GM12878 (cell line): ENCODE measurements around the gene SLC10A1. TPM values are rescaled to one million over a fixed set of nuclear protein-coding genes. Genes with fewer than 3 reads are reported as not detected.

ENCODE experiments used
- ATAC-seq: fragments of 200-7000 bp; cut with Tn5 transposase; 3 replicates; pipeline ENCODE4 v1.9.1; 2020; ENCODE audit warnings: mild to moderate bottlenecking, moderate library complexity
- BruUV-seq: library from RNA; stranded (reverse); fragments of 400-500 nt; replicated peaks from 2 replicates; lab custom pipeline; 2021; lab: Mats Ljungman, UMichigan
- CTCF ChIA-PET: fragments of 300-600 bp; sonication (Branson Sonifier 250); formaldehyde crosslinking; extraction: SDS; loops from one replicate; lab custom pipeline; 2021; ENCODE audit warnings: inconsistent platforms; lab: Yijun Ruan, JAX
- POLR2A ChIA-PET: fragments of 350-600 bp; formaldehyde crosslinking; extraction: SDS; loops from one replicate; lab custom pipeline; 2021; ENCODE audit warnings: inconsistent platforms; lab: Charles Lee
- RAD21 ChIA-PET: fragments of 300-600 bp; sonication (Branson Sonifier 250); formaldehyde crosslinking; loops from one replicate; lab custom pipeline; 2023; ENCODE audit warnings: antibody characterized with exemption; ENCODE audit not compliant: unreplicated experiment; lab: Charles Lee
- SMC1A ChIA-PET: fragments of 300-600 bp; sonication (Branson Sonifier 250); formaldehyde crosslinking; loops from one replicate; lab custom pipeline; 2023; ENCODE audit not compliant: unreplicated experiment, uncharacterized antibody; lab: Charles Lee
- DNase-seq: peaks from one replicate; pipeline ENCODE4 v3.0.0-alpha.2; 2011; ENCODE audit warnings: low read depth, low spot score
- FAIRE-seq: peaks from 3 replicates; lab custom pipeline; 2011; peaks lifted over from hg19 to GRCh38; lab: Jason Lieb, UNC
- H2AFZ ChIP-seq: 2 replicates; pipeline ENCODE4 v1.6.0; 2011; ENCODE audit warnings: low read depth, low read length, control low read depth; ENCODE audit not compliant: control insufficient read depth
- H3K27ac ChIP-seq: 2 replicates; pipeline ENCODE4 v1.5.1; 2011; ENCODE audit warnings: control low read depth; ENCODE audit not compliant: control insufficient read depth, insufficient read depth
- H3K27me3 ChIP-seq, 2 experiments: replicated peaks in 1 of 2; 2 replicates each; pipeline versions ENCODE4 v1.6.0 to v1.6.1; 2011; ENCODE audit warnings: low read length in 1 of 2; ENCODE audit not compliant: control insufficient read depth in 2 of 2, insufficient read depth in 2 of 2
- H3K36me3 ChIP-seq, 2 experiments: 2 replicates each; pipeline ENCODE4 v1.5.1; 2011; ENCODE audit warnings: low read length in 1 of 2; ENCODE audit not compliant: control insufficient read depth in 2 of 2, insufficient read depth in 2 of 2
- H3K4me1 ChIP-seq: 2 replicates; pipeline ENCODE4 v1.6.1; 2011; ENCODE audit warnings: mild to moderate bottlenecking, low read length, moderate library complexity, mixed read lengths; ENCODE audit not compliant: control insufficient read depth, insufficient read depth
- H3K4me2 ChIP-seq: 2 replicates; pipeline ENCODE4 v1.6.0; 2011; ENCODE audit warnings: control low read depth; ENCODE audit not compliant: control insufficient read depth, insufficient read depth
- H3K4me3 ChIP-seq: fragments of 200-600 bp; sonication (generic); 2 replicates; pipeline ENCODE4 v1.5.1; 2016
- H3K79me2 ChIP-seq: 2 replicates; pipeline ENCODE4 v1.6.0; 2011; ENCODE audit warnings: low read length; ENCODE audit not compliant: control insufficient read depth, insufficient read depth
- H3K9ac ChIP-seq: 2 replicates; pipeline ENCODE4 v1.8.0; 2011; ENCODE audit warnings: low read length, control low read depth, mixed read lengths; ENCODE audit not compliant: control insufficient read depth, insufficient read depth
- H3K9me3 ChIP-seq: replicated peaks from 3 replicates; pipeline ENCODE4 v1.5.1; 2011; ENCODE audit warnings: mild to moderate bottlenecking, low read length; ENCODE audit not compliant: control insufficient read depth, insufficient read depth
- H4K20me1 ChIP-seq: 2 replicates; pipeline ENCODE4 v1.6.0; 2011; ENCODE audit not compliant: control insufficient read depth, insufficient read depth
- ASH2L ChIP-seq: fragments of 300-600, 200-600 bp; sonication (generic); IDR thresholded peaks from 2 replicates; pipeline ENCODE4 v1.6.1; 2017; ENCODE audit warnings: low read depth, mild to moderate bottlenecking, borderline replicate concordance
- BRCA1 ChIP-seq: IDR thresholded peaks from 2 replicates; pipeline ENCODE4 v1.6.1; 2011; ENCODE audit warnings: low read depth, low read length, improper control_type of control experiment
- MEF2A ChIP-seq: IDR thresholded peaks from 2 replicates; pipeline ENCODE4 v1.6.1; 2011; ENCODE audit warnings: low read depth, mild to moderate bottlenecking, low read length, moderate library complexity; ENCODE audit not compliant: insufficient read depth
- RAD21 ChIP-seq: IDR thresholded peaks from 2 replicates; pipeline ENCODE4 v1.6.1; 2011; ENCODE audit warnings: mild to moderate bottlenecking, low read depth, low read length, moderate library complexity; ENCODE audit not compliant: insufficient read depth
- TCF3 ChIP-seq: IDR thresholded peaks from 2 replicates; pipeline ENCODE4 v1.6.1; 2012; ENCODE audit warnings: low read depth, mild to moderate bottlenecking, low read length, borderline replicate concordance; ENCODE audit not compliant: insufficient read depth
- WGBS: methylation state at CpG from one replicate; pipeline ENCODE4 v1.1.6; 2016; ENCODE audit warnings: low lambda C conversion rate; ENCODE audit not compliant: insufficient replicate concordance, insufficient coverage; ENCODE audit errors: missing lambda C conversion rate; 5-methylcytosine and 5-hydroxymethylcytosine counted together
- in situ Hi-C: fragments of 300-500 bp; cut with MboI; formaldehyde crosslinking; loops from 9 replicates; pipeline ENCODE4 v1.14.3; 2018; ENCODE audit warnings: mixed read lengths
- intact Hi-C: fragments of 100-400 bp; cut with micrococcal nuclease; formaldehyde crosslinking; loops from one replicate; pipeline ENCODE4 v1.14.2; 2022; ENCODE audit not compliant: unreplicated experiment
- polyA plus RNA-seq, 11 experiments: library from polyadenylated mRNA; depleted of rRNA in 4 of 11; unstranded in 6 of 11; stranded (reverse) in 5 of 11; fragments of >200 nt; fragmentation: Nextera tagmentation in 4 of 11; fragmentation: Illumina TruSeq in 1 of 11; extraction: Ambion mirVana in 4 of 11; extraction: Trizol in 1 of 11; gene quantifications; 1 replicate in 1 of 11; 2 replicates in 10 of 11; pipeline versions ENCODE4 v1.2.1 to v1.2.3, GENCODE V29; 2011 to 2016; ENCODE audit warnings: inconsistent platforms in 2 of 11, missing spikeins in 2 of 11, low read depth in 1 of 11
- total RNA-seq, 4 experiments: library from RNA; depleted of rRNA in 3 of 4; stranded (reverse); fragments of >200 nt in 3 of 4; fragmentation: Illumina TruSeq in 1 of 4; extraction: Trizol in 1 of 4; gene quantifications; 2 replicates each; pipeline versions ENCODE4 v1.2.1 to v1.2.3, GENCODE V29; 2013 to 2021
- TF ChIP-seq, protein P1 (sequence below): fragments of 450-650 bp; formaldehyde crosslinking; IDR thresholded peaks from 2 replicates; pipeline ENCODE4 v1.4.0; 2022; ENCODE audit warnings: mild to moderate bottlenecking, moderate library complexity

Gene SLC10A1
- total and polyA plus RNA-seq, 10 of the 15 experiments (the other 5 are each of a cell fraction or from before 2014, with no cell fraction given) = 0.15 to 0.16 TPM; not detected in 8

DNA sequence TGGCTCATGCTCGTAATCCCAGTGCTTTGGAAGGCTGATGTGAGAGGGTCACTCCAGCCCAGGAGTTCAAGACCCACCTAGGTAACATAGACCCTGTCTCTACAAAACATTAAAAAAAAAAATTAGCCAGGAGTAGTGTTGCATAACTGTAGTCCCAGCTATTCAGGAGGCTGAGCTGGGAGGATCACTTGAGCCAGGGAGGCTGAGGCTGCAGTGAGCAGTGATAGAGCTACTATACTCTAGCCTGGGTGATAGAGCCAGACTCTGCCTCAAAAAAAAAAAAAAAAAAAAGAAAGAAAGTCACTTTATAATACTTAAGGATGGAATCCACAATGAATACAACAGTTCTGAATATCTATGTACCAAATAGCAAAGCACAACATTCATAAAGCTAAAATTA is 10.2 kb upstream of the SLC10A1 start:
- H3K27me3 ChIP-seq = no peaks in the 10 kb centered on the region; a peak in 1 of 4 replicates
- H2AFZ ChIP-seq = no peak overlapping the region
- no peak overlapping the region for H3K4me3 ChIP-seq
- H3K36me3 ChIP-seq = no peaks in the 10 kb centered on the region
- in situ Hi-C loops (no loop called here), intact Hi-C loops (no loop called here)
- H3K79me2 ChIP-seq = no peaks in the 10 kb centered on the region
- 0% methylated on average over 1 of the region's 1 CpG for WGBS
- ChIA-PET CTCF (interaction anchor here (0.7 to 2.8 kb wide), 3 partner anchors 11 to 944 kb away, joined by 3 to 10 read pairs (median 8); no protein-coding TSS in a partner anchor), SMC1A (no interaction called here), POLR2A (interaction anchor here (0.6 kb wide), 1 partner anchor 19 kb away, joined by 5 read pairs; no protein-coding TSS in a partner anchor), RAD21 (no interaction called here)
- no peak overlapping the region for H3K27ac ChIP-seq
- no peak for TF ChIP-seq ASH2L
- TF ChIP-seq RAD21 = no peak
- TF ChIP-seq, protein P1, sequence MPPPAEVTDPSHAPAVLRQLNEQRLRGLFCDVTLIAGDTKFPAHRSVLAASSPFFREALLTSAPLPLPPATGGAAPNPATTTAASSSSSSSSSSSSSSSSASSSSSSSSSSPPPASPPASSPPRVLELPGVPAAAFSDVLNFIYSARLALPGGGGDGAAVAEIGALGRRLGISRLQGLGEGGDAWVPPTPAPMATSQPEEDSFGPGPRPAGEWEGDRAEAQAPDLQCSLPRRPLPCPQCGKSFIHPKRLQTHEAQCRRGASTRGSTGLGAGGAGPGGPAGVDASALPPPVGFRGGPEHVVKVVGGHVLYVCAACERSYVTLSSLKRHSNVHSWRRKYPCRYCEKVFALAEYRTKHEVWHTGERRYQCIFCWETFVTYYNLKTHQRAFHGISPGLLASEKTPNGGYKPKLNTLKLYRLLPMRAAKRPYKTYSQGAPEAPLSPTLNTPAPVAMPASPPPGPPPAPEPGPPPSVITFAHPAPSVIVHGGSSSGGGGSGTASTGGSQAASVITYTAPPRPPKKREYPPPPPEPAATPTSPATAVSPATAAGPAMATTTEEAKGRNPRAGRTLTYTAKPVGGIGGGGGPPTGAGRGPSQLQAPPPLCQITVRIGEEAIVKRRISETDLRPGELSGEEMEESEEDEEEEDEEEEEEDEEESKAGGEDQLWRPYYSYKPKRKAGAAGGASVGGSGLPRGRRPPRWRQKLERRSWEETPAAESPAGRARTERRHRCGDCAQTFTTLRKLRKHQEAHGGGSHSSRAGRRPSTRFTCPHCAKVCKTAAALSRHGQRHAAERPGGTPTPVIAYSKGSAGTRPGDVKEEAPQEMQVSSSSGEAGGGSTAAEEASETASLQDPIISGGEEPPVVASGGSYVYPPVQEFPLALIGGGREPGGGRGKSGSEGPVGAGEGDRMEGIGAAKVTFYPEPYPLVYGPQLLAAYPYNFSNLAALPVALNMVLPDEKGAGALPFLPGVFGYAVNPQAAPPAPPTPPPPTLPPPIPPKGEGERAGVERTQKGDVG (CRISPR knock-in tag) = no peak
- no peak for TF ChIP-seq TCF3
- no peak for TF ChIP-seq MEF2A
- no peak for TF ChIP-seq BRCA1
- no peak for DNase-seq
- BruUV-seq = no TSS peak
- no peak for ATAC-seq
- no peak overlapping the region for H3K4me2 ChIP-seq
- no peaks in the 10 kb centered on the region for H4K20me1 ChIP-seq
- H3K9me3 ChIP-seq = no peaks in the 10 kb centered on the region
- no peak for FAIRE-seq
- no peaks in the 10 kb centered on the region for H3K4me1 ChIP-seq
- no peak overlapping the region for H3K9ac ChIP-seq
